NCI-H128 (cell line): ENCODE measurements around the gene MAEA.

Source experiments
- DNase-seq: peaks from one replicate; lab custom pipeline; 2025; ENCODE audit not compliant: unreplicated experiment; lab: John Stamatoyannopoulos, UW

The MAEA gene

DNA sequence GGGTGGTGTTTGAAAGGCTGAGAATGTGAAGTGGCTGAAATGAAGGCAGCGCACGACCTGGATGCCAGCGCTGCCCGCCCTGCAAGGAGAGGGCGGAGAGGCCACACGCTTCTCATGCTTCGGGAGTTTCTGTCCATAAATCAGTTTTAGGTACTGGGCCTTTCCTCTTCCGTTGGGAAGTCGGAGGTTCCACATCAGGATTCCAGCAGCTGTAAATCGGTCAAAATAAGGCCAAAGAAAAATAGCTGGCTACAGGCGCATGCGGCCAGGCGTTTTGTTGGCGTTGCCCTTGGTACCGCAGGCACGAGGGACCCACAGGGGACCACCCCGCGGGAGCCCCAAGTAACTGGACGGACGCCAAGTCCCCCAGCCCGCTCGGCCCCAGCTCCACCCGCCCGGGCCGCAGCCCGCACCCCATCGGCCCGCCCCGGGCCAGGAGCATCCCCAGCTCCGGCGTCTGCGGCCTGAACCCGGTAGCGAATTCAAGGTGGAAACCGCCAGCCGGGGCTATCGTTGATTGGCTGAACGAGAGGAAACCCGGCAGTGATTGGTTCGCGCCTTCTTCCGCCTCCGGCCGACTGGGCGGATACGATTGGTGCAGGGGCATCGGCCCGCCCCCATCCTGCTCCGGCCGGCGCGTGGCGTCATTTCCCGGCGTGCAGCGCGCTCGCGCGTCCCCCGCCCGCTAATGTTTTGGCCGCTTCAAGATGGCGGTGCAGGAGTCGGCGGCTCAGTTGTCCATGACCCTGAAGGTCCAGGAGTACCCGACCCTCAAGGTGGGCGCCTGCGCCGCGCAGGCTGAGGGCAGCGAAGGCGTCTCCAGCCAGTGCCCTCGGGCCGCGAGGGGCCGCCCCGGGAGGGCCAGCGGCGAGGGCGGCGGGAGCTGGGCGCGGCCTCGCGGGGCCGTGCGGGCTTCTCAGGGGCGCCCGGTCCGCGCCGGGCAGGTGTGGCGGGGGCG lies at the start of gene MAEA:
Gene MAEA, plus strand, starts transcription at position 685 of the 958 bp plus-strand sequence. Its CDS starts 23 bp downstream, at position 708.
- peak; percentile 85 for DNase-seq

DNA sequence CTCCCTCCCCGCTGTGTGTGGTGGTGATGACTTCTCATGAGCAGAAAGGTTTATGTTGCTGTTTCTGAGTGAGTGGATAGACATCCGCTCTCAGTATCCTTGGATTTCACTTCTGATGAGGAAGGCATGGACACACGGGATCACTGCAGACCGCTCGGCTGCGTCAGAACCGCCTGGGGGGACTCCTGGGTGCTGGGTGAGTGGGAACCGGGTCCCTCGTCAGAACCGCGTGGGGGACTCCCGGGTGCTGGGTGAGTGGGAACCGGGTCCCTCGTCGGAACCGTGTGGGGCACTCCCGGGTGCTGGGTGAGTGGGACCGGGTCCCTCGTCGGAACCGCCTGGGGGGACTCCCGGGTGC lies 49.8 kb upstream of the MAEA start:
- no peak for DNase-seq

DNA sequence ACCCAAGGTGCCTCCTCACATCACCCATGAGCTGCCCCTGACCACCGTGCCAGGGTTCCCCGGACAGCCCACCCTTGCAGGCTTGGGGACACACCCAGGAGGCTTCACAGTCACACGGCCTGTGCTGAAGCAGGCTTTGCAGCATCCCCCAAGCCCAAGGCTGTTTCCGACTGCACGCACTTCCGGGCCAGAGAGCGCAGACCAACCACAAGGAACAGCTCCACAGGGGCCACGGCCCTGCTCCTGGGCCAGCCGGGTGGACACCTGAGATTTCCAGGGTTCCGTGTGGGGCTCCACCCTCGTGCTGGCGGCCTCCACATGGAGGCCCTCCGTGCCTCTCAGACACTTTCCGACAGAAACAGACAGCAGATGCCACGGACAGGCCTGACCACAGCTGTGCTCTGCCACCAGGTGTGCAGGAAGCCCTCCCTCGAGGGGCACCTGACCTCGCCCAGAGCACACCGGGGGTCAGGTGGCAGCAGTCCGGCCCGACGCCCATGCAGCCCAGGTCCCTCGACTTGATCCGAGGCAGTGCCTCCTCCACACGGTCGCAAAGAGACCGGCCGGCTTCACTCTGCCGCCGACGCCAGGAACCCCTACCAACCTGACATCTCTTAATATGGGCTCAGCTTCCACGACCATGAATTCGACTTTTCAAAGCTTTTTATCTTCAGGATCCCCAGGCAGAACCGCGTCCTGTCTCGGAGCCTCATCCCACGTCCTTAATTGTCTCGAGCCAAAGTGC lies 48.8 kb upstream of the MAEA start:
- DNase-seq, result no peak

DNA sequence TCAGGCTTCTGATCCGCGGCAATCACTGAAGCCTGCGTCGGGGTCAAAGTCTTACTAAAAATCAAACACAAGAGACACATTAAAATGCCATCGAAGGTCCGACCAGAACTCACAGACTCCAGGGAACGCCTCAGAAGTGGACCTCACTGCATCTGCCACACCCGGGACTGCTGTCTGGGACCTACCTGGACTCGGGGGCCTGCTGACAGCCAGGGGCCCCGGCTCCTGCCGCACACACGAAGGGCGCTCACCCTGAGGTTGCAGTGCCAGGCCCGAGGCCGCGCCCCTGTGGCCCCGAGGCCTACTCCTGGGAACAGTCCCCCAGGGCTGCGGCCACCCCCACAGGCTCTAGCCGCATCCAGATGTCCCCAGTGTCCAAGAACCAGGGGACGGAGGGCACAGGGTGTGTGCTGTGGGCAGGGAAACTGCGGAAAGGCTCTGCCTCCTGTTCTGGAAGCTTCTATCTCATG lies 48.2 kb upstream of the MAEA start:
- no peak for DNase-seq

DNA sequence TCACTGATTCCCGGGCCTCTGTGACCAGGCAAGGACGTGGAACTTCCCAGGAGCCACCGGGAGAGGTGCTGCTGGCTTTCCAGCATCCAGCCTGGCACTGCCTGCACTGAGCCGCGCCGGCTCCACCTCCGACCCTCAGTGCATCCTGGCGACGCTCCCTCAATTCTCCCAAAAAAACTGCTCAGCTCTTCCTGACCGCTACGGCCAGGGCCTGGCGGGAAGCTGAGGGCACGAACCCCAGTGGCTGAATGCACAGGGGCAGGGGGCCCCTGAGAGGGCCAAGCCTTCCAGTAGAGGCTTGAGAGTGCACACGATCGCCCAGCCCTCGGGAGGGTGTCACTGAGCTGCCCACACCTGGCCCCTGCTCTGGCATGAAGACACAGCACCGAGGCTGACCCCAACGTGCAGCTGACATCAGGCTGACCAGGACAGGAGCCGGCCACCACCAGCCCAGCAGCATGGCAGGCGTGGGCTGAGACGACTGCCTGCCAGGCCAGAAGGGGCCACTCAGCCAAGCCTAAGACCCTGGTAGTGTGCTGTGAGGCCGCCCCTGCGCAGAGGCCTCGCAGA lies 47.7 kb upstream of the MAEA start:
- no peak for DNase-seq

DNA sequence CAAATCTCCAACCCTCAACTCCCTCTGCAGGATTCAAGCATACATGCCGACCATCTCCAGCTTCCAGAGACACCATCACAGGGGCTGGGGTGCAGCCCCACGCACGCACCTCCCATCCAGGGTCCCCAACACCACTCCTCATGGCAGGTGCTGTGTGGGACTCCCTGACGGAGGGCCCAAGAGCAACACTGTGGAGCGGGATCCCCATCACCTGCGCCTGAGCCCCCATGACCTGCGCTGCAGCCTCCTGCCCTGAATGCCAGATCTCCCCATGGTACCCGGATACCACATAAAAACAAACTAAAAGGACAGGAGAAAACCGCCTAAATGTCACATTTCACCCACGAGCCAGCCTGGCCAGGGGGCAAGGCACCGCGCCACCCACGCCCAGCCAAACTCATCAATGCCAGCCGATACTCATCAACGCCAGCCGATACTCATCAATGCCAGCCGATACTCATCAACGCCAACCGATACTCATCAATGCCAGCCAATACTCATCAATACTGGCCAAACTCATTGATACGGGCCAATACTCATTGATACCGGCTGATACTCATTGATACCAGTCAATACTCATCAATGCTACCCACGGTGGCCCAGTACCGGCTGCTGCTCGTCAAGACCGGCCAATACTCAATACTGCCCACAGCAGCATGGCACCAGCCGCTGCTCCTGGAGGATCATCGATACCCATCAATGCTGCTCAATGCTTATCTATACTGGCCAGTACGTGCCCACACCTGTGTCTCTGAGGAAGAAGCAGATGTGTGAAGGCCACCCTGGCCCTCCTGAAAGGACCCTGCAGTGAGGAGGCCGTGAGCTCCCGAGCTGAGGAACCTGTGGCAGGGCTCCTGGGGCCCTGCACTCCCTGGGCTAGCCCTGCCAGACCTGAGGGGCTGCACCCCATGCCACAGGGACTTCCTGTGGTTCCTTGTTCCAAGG lies 46.9 kb upstream of the MAEA start:
- DNase-seq, result no peak

DNA sequence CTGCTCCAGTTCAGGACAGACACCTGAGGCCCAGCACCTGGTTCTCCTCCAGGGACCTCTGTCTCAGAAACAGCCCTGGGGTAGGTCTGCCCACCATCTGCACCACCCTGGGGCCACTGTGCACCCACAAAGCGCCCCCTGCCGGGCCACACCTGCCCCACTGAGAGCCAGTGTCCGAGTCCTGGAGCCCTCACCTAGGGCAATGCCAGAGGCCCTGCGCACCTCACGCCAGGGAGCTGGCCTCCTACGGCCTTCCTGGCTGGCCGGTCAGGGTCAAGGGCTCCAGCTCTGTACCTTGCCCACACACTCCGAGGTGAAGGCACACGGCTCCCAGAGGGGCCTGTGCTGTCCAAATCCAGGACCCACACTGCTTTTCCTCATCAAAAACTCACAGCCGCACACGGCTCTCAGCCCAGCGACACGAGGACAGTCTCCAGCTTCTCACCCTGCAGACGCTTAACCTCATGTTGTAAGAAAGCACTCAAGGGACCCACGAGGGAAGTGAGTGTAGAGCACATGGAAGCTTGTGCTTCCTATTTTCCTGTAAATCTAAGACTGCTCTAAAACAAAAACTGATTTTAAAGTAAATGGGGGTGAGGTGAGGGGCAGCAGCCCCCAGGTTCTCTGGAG lies 46.1 kb upstream of the MAEA start:
- no peak for DNase-seq

DNA sequence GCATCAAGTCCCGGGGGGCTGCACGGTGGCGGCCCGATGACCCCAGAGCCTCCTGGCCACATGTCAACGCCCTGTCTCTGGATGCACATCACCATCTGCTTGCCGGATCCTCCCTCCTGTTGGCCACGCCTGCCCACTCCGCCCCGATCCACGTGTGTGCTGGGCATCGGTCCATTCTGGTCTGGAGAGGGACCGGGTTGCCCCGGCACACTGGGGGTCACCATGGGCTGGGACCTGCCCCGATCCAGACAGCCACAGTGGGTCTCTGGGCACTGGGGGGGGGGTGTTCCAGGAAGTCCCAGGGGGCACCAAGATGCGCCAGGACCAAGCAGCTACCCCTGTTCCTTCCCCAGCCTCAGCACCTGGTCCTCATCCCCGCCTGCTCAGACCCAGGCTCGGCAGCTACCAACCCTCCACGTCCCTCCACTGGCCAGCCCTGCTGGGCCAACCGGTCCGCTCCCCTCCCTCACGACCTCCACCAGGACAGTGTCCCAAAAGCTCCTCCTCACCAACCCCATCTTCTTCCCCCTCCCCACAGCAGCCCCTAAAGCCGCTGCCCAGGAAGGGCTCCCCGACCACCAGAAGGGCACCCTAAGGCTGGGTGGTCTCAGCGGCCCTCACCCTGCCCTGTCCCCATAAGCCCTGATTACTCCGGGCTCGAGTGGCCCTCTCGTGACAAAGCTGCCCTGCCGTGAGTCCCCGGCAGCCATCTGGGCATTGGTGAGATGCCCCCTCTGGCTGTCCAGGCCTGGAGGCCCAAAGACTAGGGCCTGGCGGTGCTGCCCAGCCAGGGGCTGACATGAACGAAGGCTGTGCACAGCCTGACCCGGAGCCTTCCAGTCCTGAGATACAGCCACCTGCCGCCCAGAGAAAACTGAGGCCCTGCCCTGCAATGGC lies 45.4 kb upstream of the MAEA start:
- DNase-seq, result no peak

DNA sequence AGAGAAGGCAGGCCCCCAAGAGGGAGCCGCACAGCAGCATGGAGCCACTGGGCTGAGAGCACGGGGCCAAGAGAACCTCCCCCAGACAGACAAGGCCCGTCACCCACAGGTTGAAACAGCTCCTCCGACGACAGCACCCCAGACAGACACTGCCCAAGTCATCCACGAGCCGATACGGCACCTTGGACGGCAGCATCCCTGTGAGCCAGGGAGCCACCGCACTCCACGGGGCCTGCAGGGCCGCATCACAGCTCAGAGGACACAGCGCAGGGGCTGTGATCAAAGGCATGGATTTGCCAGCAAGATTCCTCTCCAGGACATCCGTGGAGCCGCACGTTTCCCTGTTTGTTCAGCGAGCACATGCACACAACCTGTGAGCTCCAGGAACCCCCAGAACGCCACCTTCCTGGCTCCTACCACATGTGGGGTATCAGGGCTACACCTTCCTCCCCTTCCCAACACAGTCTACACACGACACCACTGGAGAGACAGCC lies 44.7 kb upstream of the MAEA start:
- DNase-seq, result no peak

DNA sequence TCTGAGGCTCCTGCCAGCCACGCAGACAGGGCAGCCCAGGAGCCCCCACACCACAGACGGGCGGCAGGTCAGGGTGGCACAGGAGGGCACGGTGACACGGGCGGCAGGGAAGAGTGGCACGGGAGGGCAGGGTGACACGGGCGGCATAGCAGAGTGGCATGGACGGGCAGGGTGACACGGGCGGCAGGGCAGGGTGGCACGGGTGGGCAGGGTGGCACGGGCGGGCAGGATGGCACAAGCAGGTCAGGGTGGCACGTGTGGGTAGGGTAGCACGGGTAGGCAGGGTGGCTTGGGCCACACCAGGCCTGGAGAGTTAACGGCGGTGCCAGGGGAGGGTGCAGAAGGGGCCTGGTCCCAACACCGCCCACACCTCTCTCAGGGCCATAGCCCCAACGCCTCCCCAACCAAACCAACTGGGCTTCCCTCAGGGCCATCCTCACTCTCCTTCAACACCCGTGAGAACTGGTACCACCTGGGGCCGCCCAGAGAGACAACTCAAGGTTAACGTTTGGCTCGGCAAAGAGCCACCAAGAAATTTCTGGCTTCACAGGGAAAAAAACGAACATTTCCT lies 44.1 kb upstream of the MAEA start:
- no peak for DNase-seq

DNA sequence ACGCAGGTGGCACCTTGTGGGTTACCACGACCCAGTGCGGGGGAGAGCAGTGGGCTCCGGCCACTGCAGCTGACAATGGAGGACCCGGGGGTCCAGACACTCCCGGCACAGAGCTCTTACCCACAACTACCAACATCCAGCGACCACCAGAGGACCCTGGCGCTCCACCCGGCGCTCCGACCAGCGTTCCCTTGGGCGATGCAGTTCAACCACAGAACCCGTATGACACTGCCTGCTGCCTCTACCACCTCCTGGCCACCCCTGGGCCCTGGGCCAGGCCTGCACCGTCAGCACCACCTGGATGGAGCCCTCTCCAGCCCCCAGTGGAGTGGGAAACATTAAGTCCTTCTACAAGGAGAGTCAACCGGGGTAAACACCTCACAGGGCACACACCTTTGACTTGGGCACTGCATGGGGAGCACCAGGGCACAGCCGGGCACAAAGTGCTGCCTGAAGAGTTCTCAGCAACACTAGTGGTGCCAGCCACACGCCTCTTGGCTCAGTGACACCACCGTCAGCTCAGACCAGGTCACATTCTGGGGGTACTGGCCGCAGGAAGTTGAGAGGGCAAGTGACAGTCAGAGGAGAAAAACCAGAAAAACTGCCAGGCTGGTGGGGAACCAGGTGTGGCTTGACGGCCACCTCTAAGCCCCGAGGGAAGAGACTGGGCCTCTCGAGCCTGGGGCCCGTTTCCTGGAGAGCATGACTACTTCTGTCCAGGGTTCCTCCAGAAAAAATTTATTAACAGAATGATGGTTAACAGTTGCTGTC lies 43.4 kb upstream of the MAEA start:
- DNase-seq, result no peak

DNA sequence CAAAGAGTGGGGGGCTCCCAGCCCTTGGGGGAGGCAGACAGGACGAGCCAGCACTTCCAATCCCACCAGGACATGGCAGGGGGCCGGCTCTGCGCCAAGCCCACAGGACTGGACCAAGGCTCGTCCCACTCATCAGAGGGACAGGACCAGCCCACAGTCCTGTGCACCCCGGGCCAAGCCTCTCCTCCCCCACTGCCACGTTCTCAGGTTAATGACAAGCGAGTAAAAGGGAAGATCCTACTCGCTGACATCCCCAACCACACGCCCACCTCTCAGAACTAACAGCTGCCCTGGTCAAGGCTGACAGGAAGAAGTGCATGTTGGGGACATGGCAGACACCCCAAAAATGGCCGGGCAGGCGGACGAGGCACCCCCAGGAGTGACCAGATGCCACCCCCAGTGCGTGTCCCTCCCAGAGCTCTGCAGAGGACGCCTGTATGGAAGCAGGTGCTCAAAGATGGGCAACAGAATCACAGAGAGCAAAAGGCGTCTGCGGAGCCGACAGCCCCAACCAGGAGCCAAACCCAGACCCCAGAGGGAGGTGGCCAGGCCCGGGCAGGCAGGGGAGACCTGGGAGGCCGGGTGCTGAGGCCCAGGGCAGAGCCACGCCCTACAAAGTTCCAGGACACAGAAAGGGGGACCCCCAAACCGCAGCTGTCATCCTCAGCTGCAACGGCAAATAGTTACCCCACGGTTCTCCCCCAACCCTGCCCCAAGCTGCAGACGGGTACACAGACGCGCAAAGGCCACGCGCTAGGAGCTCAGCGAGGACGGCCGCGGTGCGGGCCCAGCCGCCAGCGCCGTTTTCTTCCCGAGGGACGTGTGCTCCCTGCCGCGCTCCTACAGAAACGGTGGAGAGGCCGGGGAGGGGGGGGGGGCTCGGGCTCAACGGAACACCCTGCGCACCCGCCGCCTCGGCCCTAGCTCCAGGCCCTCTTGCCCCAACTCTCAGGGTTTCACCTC lies 42.5 kb upstream of the MAEA start:
- no peak for DNase-seq

DNA sequence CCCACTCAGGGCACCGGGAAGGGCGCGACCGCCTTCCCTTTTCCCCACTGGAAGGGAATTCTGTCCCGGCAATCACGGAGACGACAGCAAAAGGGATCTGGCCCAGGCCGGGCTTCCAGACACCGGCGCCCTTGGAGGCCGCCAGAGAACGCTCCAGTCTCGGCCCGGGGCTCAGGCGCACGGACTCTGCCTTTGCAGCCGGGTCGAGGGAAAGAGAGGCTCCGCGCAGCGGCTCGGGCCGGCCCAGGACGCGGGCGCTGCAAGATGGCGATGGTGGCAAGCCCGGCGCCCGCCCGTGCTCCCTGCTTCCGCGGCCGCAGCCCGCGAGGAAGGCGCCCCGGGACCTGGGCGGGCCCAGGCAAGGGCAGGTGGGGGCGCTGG lies 41.8 kb upstream of the MAEA start:
- DNase-seq, result no peak

DNA sequence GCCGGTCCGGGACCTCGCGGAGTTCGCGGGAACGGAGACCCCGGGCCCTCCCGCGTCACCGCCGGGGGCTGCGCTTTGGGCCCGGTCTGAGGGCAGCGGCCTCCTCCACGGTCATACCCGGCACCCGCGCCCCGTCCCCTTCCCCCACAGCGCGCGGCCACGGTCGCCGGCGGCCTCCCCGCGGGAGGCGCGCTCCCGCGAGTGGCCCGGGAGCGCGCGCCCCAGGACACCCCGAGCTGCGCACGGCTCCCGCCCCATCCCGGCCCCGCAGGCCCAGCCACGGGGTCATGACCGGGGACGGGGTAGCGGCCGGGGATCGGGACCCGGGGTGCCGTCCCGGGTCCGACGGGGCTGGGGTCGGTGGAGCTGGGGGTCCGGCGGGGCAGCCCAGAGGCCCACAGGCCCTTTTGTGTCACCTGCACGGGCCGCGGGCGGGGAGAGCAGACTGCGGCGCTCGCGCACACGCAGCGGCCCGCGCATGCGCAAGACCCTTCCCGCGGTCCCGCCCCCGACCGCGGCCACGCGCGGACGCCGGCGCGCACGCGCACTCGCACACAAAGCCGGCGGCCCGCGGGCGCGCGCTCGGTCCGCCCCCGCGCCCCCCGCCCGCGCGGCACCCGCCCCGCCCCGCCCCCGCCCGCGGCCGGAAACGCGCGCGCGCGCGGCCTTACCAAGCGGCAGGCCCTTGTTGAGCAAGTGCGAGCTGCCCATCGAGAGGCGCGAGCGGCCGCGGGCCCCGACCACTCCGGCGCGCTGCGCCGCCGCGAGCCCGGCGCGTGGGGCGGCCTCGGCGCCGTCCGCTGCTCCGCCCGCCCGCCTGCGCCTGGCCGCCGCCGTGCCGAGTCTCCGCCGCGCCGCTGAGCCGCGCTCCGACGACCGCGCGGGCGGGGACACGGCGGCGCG lies 41.2 kb upstream of the MAEA start, which contains the start of gene CTBP1:
Gene CTBP1, minus strand, starts transcription at position 886 of the 903 bp plus-strand sequence. CDS start 7,799 bp downstream, outside the sequence.
- peak; percentile 34 for DNase-seq

DNA sequence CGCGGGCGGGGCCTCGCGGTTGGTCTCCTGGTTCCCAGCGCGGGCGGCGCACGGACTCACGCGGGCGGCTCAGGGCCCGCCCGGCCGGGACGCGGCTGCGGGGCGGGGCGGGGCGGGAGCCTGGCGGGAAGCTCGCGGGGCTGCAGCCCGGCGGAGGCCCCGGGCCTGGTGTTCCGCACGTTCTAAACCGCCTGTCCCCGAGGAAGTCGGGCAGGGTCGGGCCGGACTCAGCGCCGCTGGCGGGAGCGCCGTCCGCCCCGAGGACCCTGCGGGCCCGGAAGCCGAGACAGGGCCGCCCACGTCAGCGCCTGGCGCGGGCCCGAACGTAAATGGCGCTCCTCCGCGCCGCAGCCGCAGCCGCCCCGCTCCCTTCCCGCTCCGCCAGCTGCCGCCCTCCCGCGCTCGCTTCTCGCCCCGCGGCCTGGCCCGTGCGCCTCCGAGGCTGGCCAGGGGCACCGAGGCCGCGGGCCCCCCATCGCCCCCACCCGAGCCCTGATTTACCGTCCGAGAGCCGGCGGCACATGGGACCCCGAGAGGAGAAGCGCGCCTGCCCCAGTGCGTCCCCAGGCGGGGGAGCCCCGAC lies 40.5 kb upstream of the MAEA start:
- DNase-seq, result peak; percentile 29
